ENCODE measurements around the gene KCNB1.

The KCNB1 gene

DNA sequence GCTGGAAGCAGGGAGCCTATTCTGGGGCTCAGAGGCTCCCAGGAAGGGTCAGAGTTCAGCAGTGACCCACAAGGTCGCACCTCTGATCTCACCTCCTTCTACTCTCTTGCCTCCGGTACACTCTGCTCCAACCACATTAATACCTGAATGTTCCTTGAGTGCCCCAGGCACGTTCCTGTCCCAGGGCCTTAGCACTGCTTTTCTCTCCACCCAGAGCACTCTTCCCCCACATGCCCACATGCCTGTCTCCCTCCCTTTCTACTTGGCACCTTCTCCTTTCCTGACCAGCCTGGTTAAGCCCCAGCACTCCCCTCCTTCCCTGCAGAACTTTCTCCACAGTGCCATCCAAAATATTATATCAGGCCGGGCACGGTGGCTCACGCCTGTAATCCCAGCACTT lies 13.4 kb downstream of the KCNB1 start:
- no peak for TF ChIP-seq CTCF (conservative IDR thresholded peaks at IDR 0.05)
- H3K27ac ChIP-seq: no peak overlapping the region

GRCh38 chr20:49468412-49468811 lies 14.1 kb downstream of the KCNB1 start:
- no peak for TF ChIP-seq CTCF (conservative IDR thresholded peaks at IDR 0.05)
- no peak overlapping the region for H3K27ac ChIP-seq

GRCh38 chr20:49466114-49466912 lies 16.2 kb downstream of the KCNB1 start:
- H3K27ac ChIP-seq: no peak overlapping the region
- no peak for TF ChIP-seq CTCF (conservative IDR thresholded peaks at IDR 0.05)

GRCh38 chr20:49464556-49464955 lies 17.9 kb downstream of the KCNB1 start:
- no peak overlapping the region for H3K27ac ChIP-seq
- TF ChIP-seq CTCF (conservative IDR thresholded peaks at IDR 0.05): no peak

DNA sequence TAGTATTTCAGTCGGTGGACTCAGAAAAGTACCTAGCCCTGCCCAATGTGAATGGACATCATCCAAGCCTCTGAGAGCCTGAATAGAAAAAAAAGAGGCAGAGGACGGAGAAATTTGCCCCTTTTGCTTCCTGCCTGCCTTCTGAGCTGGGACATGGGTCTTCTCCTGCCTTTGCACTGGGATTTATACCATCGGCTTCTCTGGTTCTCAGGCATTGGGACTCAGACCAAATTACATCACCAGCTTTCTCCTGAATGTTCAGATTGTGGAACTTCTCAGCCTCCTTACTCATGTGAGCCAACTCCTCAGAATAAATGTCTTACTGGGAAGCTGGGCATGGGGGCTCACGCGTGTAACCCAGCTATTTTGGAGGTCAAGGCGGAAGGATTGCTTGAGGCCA lies 19.8 kb downstream of the KCNB1 start:
- TF ChIP-seq CTCF (conservative IDR thresholded peaks at IDR 0.05): no peak
- H3K27ac ChIP-seq: no peak overlapping the region

GRCh38 chr20:49461894-49462620 lies 20.4 kb downstream of the KCNB1 start:
- no peak for TF ChIP-seq CTCF (conservative IDR thresholded peaks at IDR 0.05)
- no peak overlapping the region for H3K27ac ChIP-seq

DNA sequence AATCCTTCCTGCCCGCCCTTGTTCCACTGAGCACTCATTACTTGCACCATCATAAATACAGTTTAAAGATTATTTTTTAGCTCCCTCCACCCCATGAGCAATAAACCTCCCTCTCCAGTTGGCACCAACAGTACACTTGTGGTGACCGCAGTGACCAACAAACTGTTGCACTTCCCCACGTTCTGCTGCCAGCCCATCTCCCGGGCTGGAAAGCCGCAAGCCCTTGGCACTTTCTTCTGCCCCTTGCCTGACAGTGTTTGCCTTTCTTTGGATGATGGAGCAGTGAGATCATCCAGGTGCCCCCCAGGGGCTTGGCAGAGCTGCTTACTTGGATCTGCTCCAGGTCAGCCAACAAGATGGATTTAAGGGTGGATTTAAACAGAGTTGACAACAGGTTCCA lies 21.6 kb downstream of the KCNB1 start:
- no peak overlapping the region for H3K27ac ChIP-seq
- TF ChIP-seq CTCF (conservative IDR thresholded peaks at IDR 0.05): no peak
